Measurements from ENCODE around the gene TRIM47. TPM values are rescaled to one million over a fixed set of nuclear protein-coding genes. Genes with fewer than 3 reads are reported as not detected.
"Not testable (repeated sequence)": the region's sequence is repeated elsewhere in the genome, so short reads cannot be mapped to it uniquely, and the experiment has no call there.

The TRIM47 gene
- total RNA-seq, 1 donor from 2014 or later = 27.5 TPM

DNA sequence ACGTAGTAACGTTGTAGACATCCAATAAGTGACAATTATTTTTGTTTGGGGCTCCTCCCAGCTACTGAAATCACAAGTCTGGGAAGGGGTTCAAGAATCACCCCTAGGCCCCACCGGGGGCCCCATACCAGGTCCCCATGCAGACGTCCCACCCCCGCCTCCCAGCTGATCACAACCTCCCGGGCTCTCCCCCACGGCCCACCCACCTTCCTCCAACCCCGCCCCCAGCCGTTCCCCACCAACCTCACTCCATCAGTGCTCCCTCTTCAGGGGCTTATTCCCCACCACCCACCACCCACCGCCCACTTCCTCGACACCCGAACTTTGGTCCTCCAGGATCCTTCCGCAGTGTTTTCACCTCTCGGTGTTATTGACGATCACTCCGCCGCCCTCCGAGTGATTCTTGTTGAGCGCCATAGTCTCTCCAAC is 23.5 kb downstream of the TRIM47 start:
- intact Hi-C loops (cut with micrococcal nuclease) = loop anchor here (5.0 kb wide), 1 partner anchor 73 kb away; the partner anchor contains the start of gene UNK
- DNase-seq = peak; percentile 58
- TF ChIP-seq, protein P1, sequence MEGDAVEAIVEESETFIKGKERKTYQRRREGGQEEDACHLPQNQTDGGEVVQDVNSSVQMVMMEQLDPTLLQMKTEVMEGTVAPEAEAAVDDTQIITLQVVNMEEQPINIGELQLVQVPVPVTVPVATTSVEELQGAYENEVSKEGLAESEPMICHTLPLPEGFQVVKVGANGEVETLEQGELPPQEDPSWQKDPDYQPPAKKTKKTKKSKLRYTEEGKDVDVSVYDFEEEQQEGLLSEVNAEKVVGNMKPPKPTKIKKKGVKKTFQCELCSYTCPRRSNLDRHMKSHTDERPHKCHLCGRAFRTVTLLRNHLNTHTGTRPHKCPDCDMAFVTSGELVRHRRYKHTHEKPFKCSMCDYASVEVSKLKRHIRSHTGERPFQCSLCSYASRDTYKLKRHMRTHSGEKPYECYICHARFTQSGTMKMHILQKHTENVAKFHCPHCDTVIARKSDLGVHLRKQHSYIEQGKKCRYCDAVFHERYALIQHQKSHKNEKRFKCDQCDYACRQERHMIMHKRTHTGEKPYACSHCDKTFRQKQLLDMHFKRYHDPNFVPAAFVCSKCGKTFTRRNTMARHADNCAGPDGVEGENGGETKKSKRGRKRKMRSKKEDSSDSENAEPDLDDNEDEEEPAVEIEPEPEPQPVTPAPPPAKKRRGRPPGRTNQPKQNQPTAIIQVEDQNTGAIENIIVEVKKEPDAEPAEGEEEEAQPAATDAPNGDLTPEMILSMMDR (IDR thresholded peaks at IDR 0.05; ENCODE audit: borderline replicate concordance) = no peak
- Histone ChIP-seq H3K4me1 (peaks cover 76% of the 10 kb centered on the region), H3K4me3 (peak overlapping the region; percentile 95), H3K27ac (replicated peaks) (peak overlapping the region; percentile 99), H3K9me3 (replicated peaks) (no peaks in the 10 kb centered on the region), H3K36me3 (peaks cover 26% of the 10 kb centered on the region), H3K27me3 (ENCODE audit: low read depth) (no peaks in the 10 kb centered on the region)

DNA sequence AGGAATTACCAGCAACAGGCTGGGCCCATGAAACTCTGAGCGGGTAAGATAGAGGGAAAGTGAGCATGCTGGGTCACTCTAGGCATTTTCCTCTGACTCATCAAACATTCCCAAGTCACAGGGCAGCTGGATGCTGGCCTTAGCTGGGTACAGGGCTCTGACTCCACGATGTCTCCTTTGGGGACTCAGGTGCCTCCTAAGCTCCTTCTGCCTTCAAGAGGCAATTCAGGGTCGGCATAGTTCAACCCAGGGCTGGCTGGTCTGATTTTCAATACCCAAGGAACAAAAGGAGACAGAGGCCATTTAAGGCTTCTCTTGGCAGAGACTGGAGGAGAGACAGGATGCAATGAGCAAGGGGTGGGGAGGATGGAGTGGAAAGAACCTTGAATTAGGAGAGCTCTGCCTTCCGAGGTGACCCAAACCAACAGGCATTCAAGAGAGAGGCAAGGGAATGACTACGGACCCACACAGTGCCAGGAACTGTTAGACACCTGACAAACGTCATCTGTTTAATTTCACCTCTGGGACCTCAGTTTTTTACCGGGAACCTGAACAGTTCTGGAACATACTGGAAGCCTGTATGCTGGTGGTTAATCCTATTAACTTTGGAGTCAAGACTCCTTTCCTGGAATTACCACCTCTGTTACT is 24.2 kb downstream of the TRIM47 start:
- intact Hi-C loops (cut with micrococcal nuclease) = no loop called here
- TF ChIP-seq, protein P1 (IDR thresholded peaks at IDR 0.05; ENCODE audit: borderline replicate concordance) = no peak
- peaks cover 80% of the 10 kb centered on the region for H3K4me1 ChIP-seq

DNA sequence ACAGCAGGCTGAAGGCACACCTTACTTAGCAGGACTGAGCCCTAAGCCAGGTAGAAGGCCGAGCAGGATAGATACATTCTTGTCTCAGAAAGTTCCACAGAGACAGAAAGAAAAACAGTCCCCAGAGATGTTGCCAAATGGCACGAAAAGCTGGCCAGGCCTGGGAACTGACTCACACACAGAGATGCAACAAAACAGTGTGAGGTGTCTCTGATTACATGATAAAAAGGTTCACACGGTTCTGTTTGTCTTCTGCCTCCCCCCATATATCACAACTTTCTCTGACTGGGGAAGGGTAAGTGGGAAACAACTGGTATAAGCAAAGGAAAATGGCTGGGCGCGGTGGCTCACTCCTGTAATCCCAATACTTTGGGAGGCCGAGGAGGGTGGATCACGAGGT is 24.9 kb downstream of the TRIM47 start:
- DNase-seq = no peak
- Histone ChIP-seq H3K4me3 (peak overlapping the region; percentile 95), H3K36me3 (peaks cover 40% of the 10 kb centered on the region), H3K9me3 (replicated peaks) (no peaks in the 10 kb centered on the region), H3K27me3 (ENCODE audit: low read depth) (no peaks in the 10 kb centered on the region), H3K27ac (replicated peaks) (peak overlapping the region; percentile 99), H3K4me1 (peaks cover 83% of the 10 kb centered on the region)
- intact Hi-C loops (cut with micrococcal nuclease) = no loop called here
- TF ChIP-seq, protein P1 (IDR thresholded peaks at IDR 0.05; ENCODE audit: borderline replicate concordance) = no peak

More for the DNA sequence above, 24.2 kb downstream of the TRIM47 start:
- Histone ChIP-seq H3K9me3 (replicated peaks) (no peaks in the 10 kb centered on the region), H3K27me3 (ENCODE audit: low read depth) (no peaks in the 10 kb centered on the region), H3K27ac (replicated peaks) (peak overlapping the region; percentile 99), H3K36me3 (peaks cover 32% of the 10 kb centered on the region), H3K4me3 (peak overlapping the region; percentile 95)
- no peak for DNase-seq

DNA sequence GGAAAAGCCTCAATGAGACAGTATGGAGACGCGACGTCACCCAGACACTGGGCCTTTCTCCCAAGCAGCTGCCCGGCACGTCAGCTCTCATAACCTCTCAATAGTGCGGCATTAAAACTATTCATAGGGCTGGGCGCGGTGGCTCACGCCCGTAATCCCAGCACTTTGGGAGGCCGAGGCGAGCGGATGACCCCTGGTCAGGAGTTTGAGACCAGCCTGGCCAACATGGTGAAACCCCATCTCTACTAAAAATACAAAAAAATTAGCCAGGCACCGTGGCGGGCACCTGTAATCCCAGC is 26.7 kb downstream of the TRIM47 start:
- Histone ChIP-seq H3K27ac (replicated peaks) (peak overlapping the region; percentile 90), H3K4me1 (peaks cover 93% of the 10 kb centered on the region), H3K36me3 (peaks cover 58% of the 10 kb centered on the region)
- DNase-seq; H3K27me3 ChIP-seq (ENCODE audit: low read depth); H3K4me3 ChIP-seq; H3K9me3 ChIP-seq (replicated peaks): not testable (repeated sequence)
- intact Hi-C loops (cut with micrococcal nuclease) = loop anchor here (2.0 kb wide), 1 partner anchor 41 kb away; no protein-coding TSS in a partner anchor

DNA sequence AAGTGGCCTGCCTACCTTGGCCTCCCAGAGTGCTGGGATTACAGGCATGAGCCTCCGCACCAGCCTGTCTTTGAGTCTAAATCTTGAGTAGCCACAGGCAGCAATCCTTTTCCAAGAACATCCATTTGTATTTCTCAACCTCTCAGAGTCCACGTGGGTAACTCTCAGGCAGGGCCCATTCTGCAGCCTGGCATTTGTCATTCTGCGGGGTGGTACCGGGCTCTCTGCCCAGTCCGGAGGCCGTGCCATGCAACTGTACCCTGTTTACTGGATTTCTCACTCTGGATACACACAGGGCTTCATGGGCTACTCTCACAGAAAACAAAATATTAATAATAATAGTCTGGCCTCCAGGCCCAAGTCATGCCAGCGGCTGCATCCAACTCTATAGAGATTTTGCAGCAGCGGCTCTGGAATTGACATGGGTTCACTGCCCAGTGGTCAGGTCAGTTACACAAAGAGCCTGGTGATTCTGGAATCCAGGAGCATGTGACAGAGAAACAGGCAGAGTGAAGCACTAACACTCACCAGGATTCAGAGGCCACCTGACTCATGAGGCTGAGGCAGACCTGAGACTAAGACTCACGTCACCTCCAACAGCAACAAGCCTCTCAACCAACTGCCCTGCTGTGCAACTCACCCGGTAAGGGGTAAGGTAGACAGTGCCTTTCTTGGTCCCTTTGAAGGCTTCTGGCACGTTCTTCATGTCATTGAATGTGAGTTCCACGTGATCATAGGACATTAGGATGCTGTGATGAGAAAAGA is 27.3 kb downstream of the TRIM47 start:
- peak overlapping the region; percentile 90 for H3K27ac ChIP-seq (replicated peaks)
- TF ChIP-seq, protein P1 (IDR thresholded peaks at IDR 0.05; ENCODE audit: borderline replicate concordance) = no peak
- no peak for DNase-seq
- H3K36me3 ChIP-seq = peaks cover 63% of the 10 kb centered on the region
- no peaks in the 10 kb centered on the region for H3K27me3 ChIP-seq (ENCODE audit: low read depth)
- H3K9me3 ChIP-seq (replicated peaks) = no peaks in the 10 kb centered on the region
- H3K4me1 ChIP-seq = peaks cover 93% of the 10 kb centered on the region
- peak overlapping the region; percentile 10 for H3K4me3 ChIP-seq
- intact Hi-C loops (cut with micrococcal nuclease) = loop anchor here (2.0 kb wide), 1 partner anchor 42 kb away; no protein-coding TSS in a partner anchor

DNA sequence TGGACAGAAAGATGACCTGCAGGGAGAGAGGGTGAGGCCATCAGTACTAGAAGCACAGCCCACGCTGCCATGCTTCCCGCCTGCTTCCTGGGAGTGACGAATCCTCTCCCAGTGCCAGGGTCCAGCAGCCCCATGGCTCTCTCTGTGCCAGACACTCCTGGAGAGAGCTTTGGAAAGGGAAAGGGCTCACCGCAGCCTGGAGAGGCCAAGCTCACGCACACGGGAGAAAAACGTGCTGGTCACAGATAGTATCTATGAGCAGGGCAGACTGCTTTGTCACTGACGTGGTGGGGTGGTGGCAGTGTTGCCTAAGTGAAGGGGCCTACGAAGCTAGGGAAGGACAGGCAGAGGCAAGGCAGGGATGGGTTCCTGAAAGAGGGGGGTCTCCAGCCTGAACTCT is 28.7 kb downstream of the TRIM47 start:
- Histone ChIP-seq H3K36me3 (peaks cover 66% of the 10 kb centered on the region), H3K27ac (replicated peaks) (peak overlapping the region; percentile 90), H3K27me3 (ENCODE audit: low read depth) (no peaks in the 10 kb centered on the region), H3K4me1 (peaks cover 100% of the 10 kb centered on the region), H3K9me3 (replicated peaks) (no peaks in the 10 kb centered on the region), H3K4me3 (no peak overlapping the region)
- TF ChIP-seq, protein P1 (IDR thresholded peaks at IDR 0.05; ENCODE audit: borderline replicate concordance) = no peak
- intact Hi-C loops (cut with micrococcal nuclease) = loop anchor here (2.0 kb wide), 1 partner anchor 43 kb away; no protein-coding TSS in a partner anchor
- DNase-seq = no peak

All from left ventricle myocardium inferior (tissue), 1 donor.